NCI-H345 treated with DMSO at 0.1 percent for 48 hours (cell line): Measurements from ENCODE around the gene SUCLG2.
"Not testable (repeated sequence)": the region's sequence is repeated elsewhere in the genome, so short reads cannot be mapped to it uniquely, and the experiment has no call there.

ENCODE experiments used
- DNase-seq: peaks from one replicate; lab custom pipeline; 2025; ENCODE audit not compliant: unreplicated experiment; lab: John Stamatoyannopoulos, UW

The SUCLG2 gene

DNA sequence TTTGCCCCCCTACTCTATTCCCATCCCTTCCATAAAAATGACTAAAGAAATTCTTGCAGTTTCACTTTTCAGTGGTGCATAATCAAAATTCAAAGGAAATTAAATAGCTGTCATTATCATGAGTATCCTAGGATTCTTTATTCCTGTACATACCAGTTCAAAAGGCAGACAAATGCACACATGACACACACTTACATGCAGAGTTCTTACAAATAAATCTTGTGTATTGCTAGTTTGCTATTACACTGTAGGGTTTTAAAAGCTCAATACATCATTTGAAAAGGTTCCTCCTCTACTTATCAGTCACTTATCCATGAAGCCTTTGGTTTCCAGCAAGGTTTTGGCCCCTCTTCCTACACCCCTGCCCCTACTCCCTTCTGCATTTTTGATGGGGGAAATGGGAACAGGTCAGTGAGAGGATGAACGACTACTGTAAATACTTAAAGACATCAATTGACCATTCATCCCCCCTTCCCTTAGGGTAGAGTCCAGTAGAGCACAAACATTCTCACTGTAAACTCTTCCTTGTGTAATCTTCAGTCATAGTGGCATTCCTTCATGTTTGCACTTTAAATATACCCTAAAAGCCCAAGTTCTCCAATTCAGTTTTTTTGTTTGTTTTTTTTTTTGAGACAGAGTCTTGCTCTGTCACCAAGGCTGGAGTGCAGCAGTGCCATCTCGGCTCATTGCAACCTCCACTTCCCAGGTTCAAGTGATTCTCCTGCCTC lies 92.6 kb downstream of the SUCLG2 start:
- no peak for DNase-seq

DNA sequence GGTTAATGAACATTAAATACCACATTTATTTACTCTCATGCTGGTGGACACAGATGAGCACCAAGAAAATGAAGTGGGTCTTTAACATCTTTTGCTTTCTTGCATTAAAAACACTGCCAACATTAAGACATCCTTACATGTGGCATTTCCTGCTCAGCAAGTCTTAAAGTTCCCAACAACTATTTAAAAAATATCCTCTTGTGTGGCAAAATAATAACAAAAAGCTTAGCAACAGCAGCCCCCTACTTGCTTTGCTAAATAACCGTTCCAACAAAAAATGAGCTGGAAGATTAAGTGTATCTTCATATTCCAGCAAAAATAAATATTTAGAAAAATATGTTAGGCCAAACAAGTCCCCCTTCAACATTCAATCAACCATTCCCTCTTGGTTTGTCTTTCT lies 93.1 kb downstream of the SUCLG2 start:
- DNase-seq: no peak

DNA sequence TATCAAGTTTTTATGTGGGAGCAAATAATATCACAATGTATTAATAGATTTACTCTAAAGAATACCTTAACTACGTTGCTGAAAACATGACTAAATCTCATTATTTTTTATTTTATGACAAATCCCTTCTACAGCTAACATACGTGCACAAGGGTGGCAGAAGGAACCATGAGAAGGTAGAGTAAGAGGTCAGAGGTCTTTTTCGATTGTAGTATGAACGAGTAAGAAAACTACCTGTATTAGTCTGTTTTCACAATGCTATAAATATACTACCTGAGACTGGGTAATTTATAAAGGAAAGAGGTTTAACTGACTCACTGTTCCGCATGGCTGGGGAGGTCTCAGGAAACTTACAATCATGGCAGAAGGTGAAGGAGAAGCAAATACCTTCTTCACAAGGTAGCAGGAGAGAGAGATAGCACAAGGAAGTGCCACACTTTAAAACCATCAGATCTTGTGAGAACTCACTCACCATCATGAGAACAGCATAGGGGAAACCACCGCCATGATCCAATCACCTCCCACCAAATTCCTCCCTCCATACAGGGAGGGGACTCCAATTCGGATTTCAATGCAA lies 95.3 kb downstream of the SUCLG2 start:
- no peak for DNase-seq

DNA sequence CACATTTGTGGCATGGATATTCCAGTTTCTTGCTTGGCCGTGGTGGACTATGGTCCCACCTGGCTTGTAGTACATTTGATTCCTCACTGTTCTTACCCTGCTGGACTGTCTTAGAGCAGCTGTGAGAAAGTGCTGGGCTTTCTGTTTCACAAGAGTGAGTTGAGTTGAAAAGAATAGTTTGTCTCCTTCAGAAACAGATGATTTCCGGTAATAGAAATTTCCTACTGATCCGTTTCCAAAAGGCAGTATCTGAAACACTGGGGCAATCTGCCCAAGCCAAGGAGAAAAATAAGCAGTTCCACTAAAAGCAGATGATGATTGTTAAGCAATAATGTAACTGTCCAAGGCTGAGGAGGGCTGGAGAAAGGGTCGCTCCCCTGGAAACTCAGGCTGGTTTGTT lies 96.0 kb downstream of the SUCLG2 start:
- no peak for DNase-seq

DNA sequence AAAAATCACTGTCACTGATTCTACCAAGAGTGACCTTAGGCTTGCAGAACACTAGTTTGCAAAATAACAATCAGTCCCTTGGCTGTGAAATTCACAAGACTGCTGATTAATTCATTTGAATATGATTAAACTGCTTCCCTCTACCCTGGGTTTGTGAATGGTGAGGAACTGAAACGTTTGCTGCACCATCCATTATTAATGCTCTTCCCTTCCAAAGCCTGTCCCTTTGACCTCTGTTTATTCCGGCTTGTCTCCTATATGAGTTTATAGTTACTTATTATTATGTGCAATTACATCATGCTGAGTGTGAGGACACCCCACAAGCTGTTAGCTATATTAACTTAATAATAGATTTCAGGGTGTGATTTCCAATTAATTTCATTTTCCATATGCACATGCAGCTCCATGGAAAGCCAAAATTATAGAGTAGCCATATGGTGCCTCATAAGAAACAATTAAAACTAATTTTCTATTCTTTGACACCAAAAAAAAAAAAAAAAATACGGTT lies 96.5 kb downstream of the SUCLG2 start:
- no peak for DNase-seq

DNA sequence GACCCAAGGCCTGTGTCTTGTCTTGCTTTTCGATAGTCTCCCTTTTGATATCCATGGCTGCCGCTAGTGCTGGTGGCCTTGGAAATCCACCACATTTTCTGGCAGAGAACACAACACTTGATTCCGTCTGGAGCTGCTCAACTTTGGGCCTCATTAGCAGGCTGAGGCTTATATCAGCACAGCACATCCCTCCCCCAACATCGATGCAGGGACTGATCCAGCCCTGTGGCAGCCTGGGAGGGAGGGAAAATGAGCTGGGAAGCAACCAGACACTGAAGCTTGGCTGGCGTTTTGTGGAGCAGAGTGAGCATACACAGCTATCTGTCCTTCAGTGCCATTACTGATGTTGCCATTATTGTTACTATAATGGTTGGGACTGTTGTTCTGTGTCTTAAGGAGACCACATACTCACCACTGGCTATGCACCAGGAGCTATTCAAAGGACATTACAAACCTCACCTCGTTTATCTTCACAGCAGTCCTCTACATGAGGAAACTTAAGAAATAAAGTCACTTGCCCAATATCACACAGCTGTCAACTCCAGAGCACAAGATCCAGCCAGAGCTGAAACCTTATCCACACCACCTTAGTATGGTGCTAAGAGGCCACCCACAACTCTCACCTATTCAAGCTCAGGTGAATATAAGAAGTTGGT lies 102.9 kb downstream of the SUCLG2 start:
- no peak for DNase-seq

DNA sequence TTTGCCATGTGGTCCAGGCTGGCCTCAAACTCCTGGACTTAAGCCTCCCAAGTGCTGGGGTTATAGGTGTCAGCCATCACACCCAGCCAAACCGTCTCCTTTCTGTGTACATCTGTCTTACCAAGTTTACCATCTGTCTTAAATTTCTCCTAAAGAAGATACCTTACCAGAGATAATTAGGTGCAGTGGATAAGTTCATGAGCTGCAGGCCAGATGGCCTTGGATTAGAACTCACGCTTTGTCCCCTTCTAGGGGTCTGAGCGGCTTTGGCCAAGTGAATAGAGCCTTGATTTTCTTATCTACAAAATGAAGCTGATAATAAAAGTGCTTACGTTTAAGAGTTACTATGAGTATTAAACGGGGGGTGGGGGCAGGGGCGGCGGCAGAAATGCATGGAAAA lies 103.9 kb downstream of the SUCLG2 start:
- DNase-seq: no peak

DNA sequence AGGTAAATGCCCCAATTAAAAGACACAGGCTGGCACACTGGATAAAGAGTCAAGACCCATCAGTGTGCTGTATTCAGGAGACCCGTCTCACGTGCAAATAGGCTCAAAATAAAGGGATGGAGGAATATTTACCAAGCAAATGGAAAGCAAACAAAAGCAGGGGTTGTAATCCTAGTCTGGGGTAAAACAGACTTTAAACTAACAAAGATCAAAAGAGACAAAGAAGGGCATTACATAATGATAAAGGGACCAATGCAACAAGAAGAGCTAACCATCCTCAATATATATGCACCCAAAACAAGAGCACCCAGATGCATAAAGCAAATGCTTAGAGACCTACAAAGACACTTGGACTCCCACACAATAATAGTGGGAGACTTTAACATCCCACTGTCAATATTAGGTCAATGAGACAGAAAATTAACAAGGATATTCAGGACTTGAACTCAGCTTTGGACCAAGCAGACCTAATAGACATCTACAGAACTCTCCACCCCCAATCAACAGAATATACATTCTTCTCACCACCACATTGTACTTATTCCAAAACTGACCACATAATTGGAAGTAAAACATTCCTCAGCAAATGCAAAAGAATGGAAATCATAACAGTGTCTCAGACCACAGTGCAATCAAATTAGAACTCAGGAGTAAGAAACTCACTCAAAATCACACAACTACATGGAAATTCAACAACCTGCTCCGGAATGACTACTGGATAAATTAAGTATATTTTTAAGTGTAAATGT lies 111.7 kb downstream of the SUCLG2 start:
- not testable (repeated sequence) for DNase-seq

DNA sequence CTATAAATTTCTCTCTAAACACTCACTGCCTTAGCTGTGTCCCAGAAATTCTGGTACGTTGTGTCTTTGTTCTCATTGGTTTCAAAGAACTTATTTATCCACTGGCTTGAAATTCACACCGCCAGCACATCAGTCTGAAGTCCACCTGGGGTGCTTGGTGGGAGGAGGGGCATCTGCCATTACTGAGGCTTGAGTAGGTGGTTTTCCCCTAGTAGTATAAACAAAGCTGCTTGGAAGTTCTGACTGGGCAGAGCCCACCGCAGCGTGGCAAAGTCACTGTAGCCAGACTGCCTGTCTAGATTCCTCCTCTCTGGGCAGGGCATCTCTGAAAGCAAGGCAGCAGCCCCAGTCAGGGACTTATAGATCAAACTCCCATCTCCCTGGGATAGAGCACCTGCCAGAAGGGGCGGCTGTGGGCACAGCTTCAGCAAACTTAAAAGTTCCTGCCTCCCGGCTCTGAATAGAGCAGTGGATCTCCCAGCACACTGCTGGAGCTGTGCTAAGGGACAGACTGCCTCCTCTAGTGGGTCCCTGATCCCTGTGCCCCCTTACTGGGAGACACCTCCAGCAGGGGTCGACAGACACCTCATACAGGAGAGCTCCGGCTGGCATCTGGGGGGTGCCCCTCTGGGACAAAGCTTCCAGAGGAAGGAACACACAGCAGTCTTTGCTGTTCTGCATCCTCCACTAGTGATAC lies 114.1 kb downstream of the SUCLG2 start:
- no peak for DNase-seq

DNA sequence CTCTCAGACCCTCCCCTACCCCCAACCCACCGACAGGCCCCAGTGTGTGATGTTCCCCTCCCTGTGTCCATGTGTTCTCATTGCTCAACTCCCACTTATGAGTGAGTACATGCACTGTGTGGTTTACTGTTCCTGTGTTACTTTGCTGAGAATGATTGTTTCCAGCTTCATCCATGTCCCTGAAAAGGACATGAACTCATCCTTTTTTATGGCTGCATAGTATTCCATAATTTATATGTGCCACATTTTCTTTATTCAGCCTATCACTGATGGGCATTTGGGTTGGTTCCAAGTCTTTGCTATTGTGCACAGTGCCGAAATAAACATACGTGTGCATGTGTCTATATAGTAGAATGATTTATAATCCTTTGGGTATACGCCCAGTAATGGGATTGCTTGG lies 117.2 kb downstream of the SUCLG2 start:
- DNase-seq: not testable (repeated sequence)

DNA sequence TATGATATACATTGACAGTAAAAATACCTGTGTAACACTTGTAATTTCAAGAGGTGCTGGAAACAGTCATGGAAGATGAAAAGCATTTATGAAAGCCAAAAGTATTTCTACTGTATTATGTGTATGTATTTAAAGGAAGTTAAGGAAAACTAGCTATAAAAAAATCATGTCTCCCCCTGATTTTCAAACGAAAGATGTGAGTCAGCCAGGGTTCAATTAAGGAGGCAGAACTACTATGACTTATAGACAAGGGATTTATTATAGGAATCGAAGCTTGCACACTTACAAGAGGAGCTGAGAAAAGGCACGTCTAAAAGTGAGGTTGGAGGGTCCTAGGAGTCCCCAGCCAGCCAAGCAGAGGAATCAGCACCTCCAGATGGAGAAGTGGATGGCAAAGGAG lies 119.4 kb downstream of the SUCLG2 start:
- DNase-seq: no peak

DNA sequence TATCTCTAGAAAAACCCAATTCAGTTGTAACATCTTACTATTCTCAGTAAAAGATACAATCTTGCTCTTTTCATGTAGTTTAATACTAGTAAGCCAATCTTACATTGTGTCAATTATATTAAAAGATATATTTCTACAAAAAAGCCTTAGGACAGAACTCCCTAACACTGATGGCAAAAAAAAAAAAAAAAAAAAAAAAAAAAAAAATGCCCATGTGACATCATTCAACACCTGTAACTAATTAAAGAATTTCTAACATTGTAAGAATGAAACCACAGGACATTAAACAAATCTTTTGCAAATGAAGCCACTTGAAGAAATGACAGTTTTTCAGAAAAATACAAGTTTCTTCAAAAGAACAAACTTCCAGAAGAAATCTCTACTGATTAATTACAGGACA lies 119.8 kb downstream of the SUCLG2 start:
- no peak for DNase-seq

DNA sequence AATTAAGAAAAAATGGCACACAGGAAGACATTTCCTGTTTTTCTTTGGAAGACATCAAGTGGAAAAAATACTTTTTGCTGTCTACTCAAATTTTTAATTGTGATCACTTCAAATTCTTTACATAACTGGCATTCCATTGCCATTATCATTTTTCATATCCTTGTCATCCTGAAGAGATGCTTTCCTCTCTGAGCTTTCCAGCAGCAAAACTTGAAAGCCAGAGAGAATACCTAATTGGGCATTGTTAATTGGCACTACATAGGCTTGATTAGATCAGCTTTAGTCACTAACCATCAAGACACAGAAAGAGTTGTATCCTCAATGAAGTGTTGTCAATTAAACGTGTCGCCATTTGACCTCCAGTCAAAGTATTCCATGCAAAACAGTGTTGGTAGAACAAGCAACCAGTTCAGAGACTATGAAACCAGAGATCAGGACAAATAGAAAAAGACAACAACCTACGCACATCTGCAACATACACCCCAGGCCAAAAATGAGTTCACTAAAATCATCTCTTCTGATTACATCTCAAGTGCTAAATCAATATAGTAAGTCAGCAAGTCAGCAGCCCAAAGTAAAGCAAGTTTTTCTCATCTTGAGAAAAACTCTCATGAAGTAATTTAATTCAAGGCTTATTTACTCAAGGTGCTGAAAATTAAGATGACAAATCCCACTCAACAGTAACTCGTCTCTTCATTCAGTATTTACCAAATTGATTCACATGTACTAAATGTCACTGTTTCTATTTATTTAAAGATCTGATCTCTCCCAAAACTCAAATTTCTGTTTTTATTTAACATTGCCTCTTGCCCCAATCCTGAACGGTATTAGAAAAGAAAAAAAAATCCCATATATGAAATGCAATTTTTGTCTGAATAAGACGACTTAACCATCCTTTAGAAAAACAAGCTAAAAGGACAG lies 123.0 kb downstream of the SUCLG2 start:
- no peak for DNase-seq

DNA sequence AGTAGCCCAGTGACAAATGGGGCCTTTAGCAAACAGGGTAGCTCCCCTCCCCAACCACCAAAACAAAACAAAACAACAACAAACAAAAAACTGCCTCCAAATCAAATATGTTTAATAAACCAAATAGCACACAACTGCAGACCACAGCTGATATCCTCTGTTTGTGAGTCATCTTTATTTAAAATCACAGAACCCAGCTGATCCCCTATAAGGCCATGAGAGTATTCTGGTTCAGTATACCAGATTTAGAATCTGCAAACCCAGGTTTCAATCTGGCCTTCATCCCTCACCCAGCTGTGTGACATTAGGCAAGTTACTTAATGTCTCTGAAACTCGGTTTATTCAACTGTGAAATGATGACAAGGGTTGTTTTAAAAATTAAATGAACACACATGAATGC lies 124.5 kb downstream of the SUCLG2 start:
- DNase-seq: no peak

DNA sequence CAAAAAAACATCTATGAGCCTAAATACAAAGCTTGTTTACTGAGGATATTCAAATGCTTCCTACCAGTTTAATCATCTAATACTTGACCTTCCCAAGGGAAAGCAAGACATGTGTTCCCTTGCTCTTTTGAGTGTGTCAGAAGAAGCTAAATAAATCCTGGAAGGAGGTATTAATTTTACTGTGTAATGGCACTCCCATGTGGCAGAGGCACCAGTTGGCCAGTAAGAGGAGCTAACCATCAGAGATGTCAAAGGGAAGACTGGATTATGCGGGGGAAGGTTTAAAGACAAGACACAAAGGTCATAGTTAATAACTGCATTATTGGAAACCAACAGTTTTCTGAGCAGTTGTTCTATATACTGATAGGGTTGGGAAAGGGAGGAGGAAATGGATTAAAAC lies 125.1 kb downstream of the SUCLG2 start:
- DNase-seq: no peak

DNA sequence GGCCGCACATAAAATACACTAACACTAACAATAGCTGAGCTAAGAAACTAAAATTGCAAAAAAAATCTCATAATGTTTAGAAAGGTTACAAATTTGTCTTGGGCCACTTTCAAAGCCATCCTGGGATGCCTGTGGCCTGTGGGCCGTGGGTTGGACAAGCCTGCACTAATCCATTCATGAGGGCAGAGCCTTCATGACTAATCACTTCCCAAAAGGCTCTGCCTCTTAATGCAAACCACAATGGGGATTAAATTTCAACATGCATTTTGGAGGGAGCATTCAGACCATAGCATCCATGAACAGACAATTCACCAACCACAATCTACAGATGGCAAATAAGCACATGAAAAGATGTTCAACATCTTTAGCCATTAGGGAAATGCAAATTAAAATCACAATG lies 128.2 kb downstream of the SUCLG2 start:
- no peak for DNase-seq

DNA sequence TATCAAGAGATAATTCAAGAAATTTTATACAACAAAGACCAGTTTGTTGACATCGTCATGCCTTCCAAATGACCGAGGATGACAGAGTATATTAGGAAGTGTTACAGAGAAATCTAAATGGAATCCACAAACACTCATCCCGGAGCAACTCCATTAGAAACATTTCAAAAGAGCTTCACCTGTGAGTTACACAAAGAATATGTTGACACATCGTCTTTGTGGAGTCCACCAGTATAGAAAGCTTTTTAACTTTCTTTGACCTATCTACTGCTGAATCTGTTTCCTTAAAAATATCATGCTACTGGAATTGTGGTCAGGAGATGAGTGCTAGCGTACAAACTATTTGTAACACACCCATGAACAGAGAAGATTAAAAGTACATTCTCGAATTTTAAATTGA lies 130.4 kb downstream of the SUCLG2 start:
- no peak for DNase-seq

DNA sequence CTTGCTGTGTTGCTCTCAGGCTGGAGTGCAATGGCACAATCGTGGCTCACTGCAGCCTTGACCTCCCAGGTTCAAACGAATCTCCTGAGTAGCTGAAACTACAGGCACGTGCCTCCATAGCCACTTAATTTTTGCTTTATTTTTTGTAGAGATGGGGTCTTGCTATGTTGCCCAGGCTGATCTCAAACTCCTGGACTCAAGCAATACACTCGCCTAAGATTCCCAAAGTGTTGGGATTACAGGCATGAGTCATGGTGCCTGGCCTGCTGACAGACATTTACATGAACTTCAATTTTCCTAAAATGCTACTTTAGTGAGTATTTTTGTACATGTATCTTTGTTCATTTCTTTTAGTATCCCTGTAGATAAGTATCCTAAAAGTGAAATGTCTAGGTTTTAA lies 132.3 kb downstream of the SUCLG2 start:
- no peak for DNase-seq

DNA sequence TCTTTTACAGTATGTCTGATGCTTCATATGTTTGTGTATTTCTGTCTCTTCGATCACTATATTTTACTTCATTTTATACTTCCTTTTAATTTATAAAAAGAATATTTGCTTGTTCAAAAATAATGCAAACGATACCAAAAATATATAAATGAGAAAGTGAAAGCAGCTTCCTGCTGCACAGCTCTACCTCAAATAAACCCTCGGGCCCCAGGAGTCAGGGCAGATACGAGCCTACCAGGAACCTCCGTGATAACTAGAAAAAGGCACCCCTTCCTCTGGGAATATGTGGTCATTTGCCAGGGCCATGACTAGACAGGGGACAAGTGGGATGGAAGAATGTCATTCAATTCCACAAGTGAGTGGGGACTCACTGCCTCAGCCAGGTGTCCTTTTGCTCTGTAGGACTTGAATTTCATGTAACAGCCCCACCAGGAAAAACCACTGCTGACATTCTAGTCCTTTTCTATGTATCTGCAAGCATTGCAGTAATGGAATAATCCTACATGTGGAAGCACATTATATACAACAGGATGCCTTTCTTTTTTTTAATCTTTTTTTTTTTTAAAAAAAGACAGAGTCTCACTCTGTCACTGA lies 133.3 kb downstream of the SUCLG2 start:
- DNase-seq: no peak

DNA sequence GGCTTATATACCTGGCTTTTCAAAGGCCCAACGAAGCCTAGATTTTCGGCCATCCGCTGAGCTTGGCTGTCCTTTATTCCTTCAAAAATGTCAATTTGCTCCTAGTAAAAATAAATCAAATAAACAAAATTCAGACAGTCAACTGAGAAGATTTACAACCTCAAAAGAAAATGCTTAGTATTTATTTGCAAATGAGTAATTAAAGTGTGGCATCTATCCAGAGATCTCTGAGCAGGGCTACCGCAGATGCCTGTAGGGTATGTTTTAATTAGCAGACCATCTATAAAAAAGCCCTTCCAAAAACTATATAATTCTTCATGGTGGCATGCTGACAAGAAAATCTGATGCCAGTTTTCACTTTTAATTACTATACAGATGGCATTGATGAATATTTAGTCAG lies 136.2 kb downstream of the SUCLG2 start:
- DNase-seq: no peak
